OCI-LY7 (cell line): Measurements from ENCODE around the gene OPN1SW. TPM values are rescaled to one million over a fixed set of nuclear protein-coding genes. Genes with fewer than 3 reads are reported as not detected.

ENCODE experiments used
- BruUV-seq: library from RNA; stranded (reverse); fragments of 400-500 nt; replicated peaks from 2 replicates; lab custom pipeline; 2021; lab: Mats Ljungman, UMichigan
- CTCF ChIA-PET: fragments of 300-600 bp; sonication (Branson Sonifier 250); formaldehyde crosslinking; loops from one replicate; lab custom pipeline; 2022; ENCODE audit warnings: antibody characterized with exemption; ENCODE audit not compliant: unreplicated experiment; lab: Charles Lee
- POLR2A ChIA-PET: fragments of 300-600 bp; sonication (Branson Sonifier 250); formaldehyde crosslinking; loops from one replicate; lab custom pipeline; 2022; ENCODE audit warnings: antibody characterized with exemption; lab: Charles Lee
- DNase-seq: peaks from one replicate; pipeline ENCODE4 v3.0.0-alpha.2; 2015; ENCODE audit warnings: low spot score
- H2AFZ ChIP-seq: fragments of 200-600 bp; sonication (generic), shearing (Covaris generic); 2 replicates; pipeline ENCODE4 v1.6.1; 2014; ENCODE audit warnings: mild to moderate bottlenecking, antibody characterized with exemption, low read length, moderate library complexity
- H3K27ac ChIP-seq: fragments of 200-600 bp; sonication (generic); 2 replicates; pipeline ENCODE4 v1.5.1; 2014; ENCODE audit warnings: mixed run types, low read depth, mild to moderate bottlenecking, moderate library complexity, low read length, inconsistent platforms; ENCODE audit not compliant: poor library complexity, severe bottlenecking
- H3K36me3 ChIP-seq: fragments of 200-600 bp; sonication (generic); 2 replicates; pipeline ENCODE4 v1.6.1; 2014; ENCODE audit warnings: mild to moderate bottlenecking, antibody characterized with exemption, low read length, moderate library complexity, mixed read lengths; ENCODE audit not compliant: insufficient read depth
- H3K4me1 ChIP-seq: fragments of 200-600 bp; sonication (generic); 2 replicates; pipeline ENCODE4 v1.5.1; 2014; ENCODE audit warnings: mild to moderate bottlenecking, low read length; ENCODE audit not compliant: insufficient read depth, poor library complexity, severe bottlenecking
- H3K4me2 ChIP-seq: fragments of 200-600 bp; sonication (generic); 2 replicates; pipeline ENCODE4 v1.6.1; 2014; ENCODE audit warnings: mild to moderate bottlenecking, low read length
- H3K4me3 ChIP-seq: fragments of 200-600 bp; sonication (generic); 2 replicates; pipeline ENCODE4 v1.5.1; 2014; ENCODE audit warnings: mild to moderate bottlenecking, low read depth, low read length; ENCODE audit not compliant: poor library complexity, severe bottlenecking
- H3K79me2 ChIP-seq: fragments of 200-600 bp; sonication (generic); 2 replicates; pipeline ENCODE4 v1.6.1; 2016; ENCODE audit warnings: low read depth, mild to moderate bottlenecking, low read length, moderate library complexity, mixed read lengths; ENCODE audit not compliant: insufficient read depth
- H3K9me2 ChIP-seq: fragments of 200-600 bp; sonication (generic); 2 replicates; pipeline ENCODE4 v1.6.1; 2016; ENCODE audit warnings: mild to moderate bottlenecking, low read length, mixed read lengths; ENCODE audit not compliant: insufficient read depth
- H3K9me3 ChIP-seq: fragments of 200-600 bp; sonication (generic); 2 replicates; pipeline ENCODE4 v1.6.1; 2014; ENCODE audit warnings: mild to moderate bottlenecking, mixed run types, low read length, mixed read lengths
- H4K20me1 ChIP-seq: fragments of 200-600 bp; sonication (generic); 2 replicates; pipeline ENCODE4 v1.6.1; 2014; ENCODE audit warnings: mild to moderate bottlenecking, antibody characterized with exemption, low read length, moderate library complexity, mixed read lengths; ENCODE audit not compliant: insufficient read depth
- CTCF ChIP-seq: fragments of 200-600 bp; sonication (generic); conservative IDR thresholded peaks from 2 replicates; pipeline ENCODE4 v1.5.1; 2014; ENCODE audit warnings: mild to moderate bottlenecking, antibody characterized with exemption, low read length, moderate library complexity, mixed read lengths
- EZH2phosphoT487 ChIP-seq: fragments of 200-600 bp; sonication (generic); IDR thresholded peaks from 2 replicates; pipeline ENCODE4 v1.6.1; 2018; ENCODE audit warnings: low read depth, borderline replicate concordance, mild to moderate bottlenecking, mixed run types, antibody characterized with exemption, low read length, moderate library complexity, mixed read lengths
- intact Hi-C: fragments of 100-400 bp; cut with micrococcal nuclease; formaldehyde crosslinking; loops from one replicate; pipeline ENCODE4 v1.10.0; 2022; ENCODE audit not compliant: unreplicated experiment
- total RNA-seq, 2 experiments: library from RNA; depleted of rRNA in 1 of 2; stranded (reverse); fragments of >200 nt in 1 of 2; shearing (Covaris generic) in 1 of 2; gene quantifications; 2 replicates each; pipeline ENCODE4 v1.2.3, GENCODE V29; 2014 to 2022

The OPN1SW gene
- total RNA-seq, 2 experiments from 2014 or later, result not detected

DNA sequence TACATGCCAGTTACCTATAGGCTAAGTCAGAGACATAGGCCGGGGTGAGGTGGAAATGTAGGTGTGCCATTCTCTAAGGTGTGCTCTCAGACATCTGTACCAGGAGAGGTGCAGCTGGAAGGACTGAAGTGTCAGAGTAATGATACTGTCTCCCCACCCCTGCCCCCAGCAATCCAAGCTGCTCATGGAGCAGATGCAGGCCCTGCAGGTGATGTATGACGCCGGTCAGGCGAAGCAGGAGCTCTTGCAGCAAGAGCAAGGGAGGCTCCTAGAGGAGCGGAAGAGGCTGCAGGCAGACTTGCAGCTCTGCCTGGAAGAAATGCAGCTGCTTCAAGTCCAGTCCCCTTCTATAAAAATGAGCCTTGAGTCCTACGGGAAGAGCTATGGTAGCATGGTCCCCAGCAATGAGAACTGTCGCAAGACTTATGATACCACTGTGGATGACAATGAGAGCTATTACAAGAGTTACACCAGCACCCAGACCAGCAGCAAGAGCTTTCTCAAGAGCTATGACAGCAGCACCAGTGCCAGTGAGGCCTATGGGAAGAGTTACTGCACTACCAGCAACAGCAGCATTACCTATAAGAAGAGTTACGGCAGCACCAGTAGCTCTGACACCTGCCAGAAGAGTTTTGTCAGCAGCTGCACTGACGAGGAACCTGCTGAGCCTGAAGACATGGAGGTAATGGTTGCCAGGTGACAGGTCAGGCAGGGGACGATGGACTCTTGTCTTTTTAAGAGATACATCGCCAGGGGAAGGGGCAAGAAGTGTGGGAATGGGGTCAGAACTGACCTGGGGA, 36.2 kb upstream of the OPN1SW start:
- no TSS peak for BruUV-seq

GRCh38 chr7:128810997-128811396, 35.4 kb upstream of the OPN1SW start:
- Histone ChIP-seq H3K4me2 (no peak overlapping the region), H3K9me2 (no peaks in the 10 kb centered on the region), H3K27ac (no peak overlapping the region), H3K4me1 (no peaks in the 10 kb centered on the region), H3K4me3 (no peak overlapping the region), H3K79me2 (no peaks in the 10 kb centered on the region), H3K36me3 (0 out of 2 replicates have a peak, but pooled peaks cover 4% of the 10 kb centered on the region), H3K9me3 (no peaks in the 10 kb centered on the region), H2AFZ (no peak overlapping the region), H4K20me1 (no peaks in the 10 kb centered on the region)
- intact Hi-C loops, result no loop called here
- TF ChIP-seq EZH2phosphoT487 (no peak), CTCF (no peak)
- BruUV-seq, result no TSS peak
- ChIA-PET CTCF (no interaction called here), POLR2A (no interaction called here)
- DNase-seq, result no peak

More for the DNA sequence above, 36.2 kb upstream of the OPN1SW start:
- H3K79me2 ChIP-seq, result no peaks in the 10 kb centered on the region
- ChIA-PET POLR2A (no interaction called here), CTCF (no interaction called here)
- intact Hi-C loops, result no loop called here
- H4K20me1 ChIP-seq, result no peaks in the 10 kb centered on the region
- no peak overlapping the region for H3K27ac ChIP-seq
- H2AFZ ChIP-seq, result no peak overlapping the region
- H3K4me1 ChIP-seq, result no peaks in the 10 kb centered on the region
- H3K4me2 ChIP-seq, result no peak overlapping the region
- H3K36me3 ChIP-seq, result 0 out of 2 replicates have a peak, but pooled peaks cover 4% of the 10 kb centered on the region
- no peak for DNase-seq
- TF ChIP-seq EZH2phosphoT487, result no peak
- TF ChIP-seq CTCF, result no peak
- no peaks in the 10 kb centered on the region for H3K9me3 ChIP-seq
- H3K9me2 ChIP-seq, result no peaks in the 10 kb centered on the region
- H3K4me3 ChIP-seq, result no peak overlapping the region

DNA sequence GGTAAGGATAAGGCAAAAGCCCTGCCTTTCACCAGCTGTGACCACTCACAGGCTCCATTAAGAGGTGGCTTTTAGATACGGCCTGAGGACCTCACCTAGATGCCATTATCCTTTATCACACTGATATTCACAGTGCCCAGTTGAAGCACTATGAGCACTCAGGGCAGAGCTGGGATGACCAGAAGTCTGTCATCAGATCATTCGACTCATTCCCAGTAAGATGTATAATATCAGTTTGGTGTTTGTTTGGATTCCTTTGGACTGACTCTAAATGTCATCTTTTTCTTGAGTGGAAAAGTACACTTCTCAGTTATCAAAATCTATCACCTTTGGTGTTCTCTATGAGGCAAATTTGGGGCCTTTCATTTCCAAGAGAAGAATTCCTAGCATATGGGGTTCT, 34.9 kb upstream of the OPN1SW start:
- Histone ChIP-seq H3K4me2 (no peak overlapping the region), H3K4me1 (no peaks in the 10 kb centered on the region), H3K27ac (no peak overlapping the region), H3K4me3 (no peak overlapping the region), H3K9me2 (no peaks in the 10 kb centered on the region), H3K79me2 (no peaks in the 10 kb centered on the region), H3K36me3 (0 out of 2 replicates have a peak, but pooled peaks cover 4% of the 10 kb centered on the region), H4K20me1 (no peaks in the 10 kb centered on the region), H3K9me3 (no peaks in the 10 kb centered on the region), H2AFZ (no peak overlapping the region)
- no peak for DNase-seq
- no peak for TF ChIP-seq EZH2phosphoT487
- no peak for TF ChIP-seq CTCF
- no TSS peak for BruUV-seq
- ChIA-PET CTCF (interaction anchor here (0.5 kb wide), 1 partner anchor 45 kb away, joined by 3 read pairs; no protein-coding TSS in a partner anchor), POLR2A (no interaction called here)
- intact Hi-C loops, result no loop called here
